ENCODE results near the gene DCLK3. TPM values are rescaled to one million over a fixed set of nuclear protein-coding genes. Genes with fewer than 3 reads are reported as not detected.

DCLK3 gene
- total RNA-seq, 2 donors from 2014 or later, result 0.24 TPM; not detected in 1

DNA sequence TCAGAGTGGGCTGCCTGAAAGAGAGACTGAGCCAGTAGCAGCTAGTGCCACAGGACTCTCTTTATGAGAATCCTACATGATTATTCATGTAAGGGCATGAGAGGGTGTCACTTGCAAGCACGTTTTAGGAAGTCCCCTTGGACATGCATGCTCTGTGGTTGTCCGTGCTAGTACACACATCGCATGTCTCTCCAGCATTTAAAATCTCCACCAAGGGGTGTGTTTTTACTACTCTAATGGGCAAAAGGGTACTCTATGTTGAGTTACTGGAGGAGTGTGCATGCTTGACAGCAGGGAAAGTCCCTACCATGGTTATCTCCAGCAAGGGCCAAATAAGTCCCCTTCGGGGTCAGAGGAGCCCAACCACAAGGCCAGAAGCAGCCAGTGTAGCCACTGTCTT, 70.7 kb downstream of the DCLK3 start:
- intact Hi-C loops (cut with DNase I), result no loop called here
- DNase-seq (ENCODE audit: low spot score), result no peak

DNA sequence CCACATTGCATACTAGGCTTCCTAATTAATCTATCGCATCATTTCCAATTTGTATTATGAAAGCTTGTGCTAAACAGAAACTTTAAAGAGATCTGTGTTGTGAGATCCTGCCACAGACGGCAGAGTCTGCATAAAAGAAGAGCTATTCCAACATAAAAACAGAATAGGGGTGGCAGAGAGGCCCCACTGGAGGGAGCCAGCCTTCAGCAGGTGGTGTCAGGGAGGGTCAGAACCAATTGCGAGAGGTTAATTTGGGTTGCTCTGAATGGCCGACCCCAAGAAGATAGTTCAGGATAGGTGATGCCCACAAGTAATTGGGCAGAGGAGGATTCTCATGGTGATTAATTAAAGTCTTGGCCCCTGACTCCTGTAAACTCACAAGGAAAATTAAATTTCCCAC, 74.8 kb downstream of the DCLK3 start:
- intact Hi-C loops (cut with DNase I), result no loop called here
- no peak for DNase-seq (ENCODE audit: low spot score)

DNA sequence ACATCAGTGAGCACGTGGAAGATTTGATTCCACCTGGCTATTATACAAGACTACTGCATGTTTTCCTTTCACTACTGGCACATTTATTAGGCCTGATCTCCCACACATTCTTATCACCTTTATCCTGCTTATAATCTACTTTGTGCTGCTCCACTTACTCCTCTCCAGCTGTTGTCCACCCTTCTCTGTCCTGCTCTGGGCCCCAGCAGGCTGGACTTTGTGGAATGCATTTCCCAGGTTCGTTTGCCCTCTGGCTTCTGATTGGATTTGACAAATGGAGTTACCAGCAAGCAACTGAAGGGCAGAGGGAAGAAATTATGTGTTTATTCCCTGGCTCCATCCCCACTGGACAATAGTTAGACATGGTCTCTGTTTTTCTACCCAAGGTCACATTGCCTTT, 75.5 kb downstream of the DCLK3 start:
- intact Hi-C loops (cut with DNase I), result no loop called here
- DNase-seq (ENCODE audit: low spot score), result no peak

DNA sequence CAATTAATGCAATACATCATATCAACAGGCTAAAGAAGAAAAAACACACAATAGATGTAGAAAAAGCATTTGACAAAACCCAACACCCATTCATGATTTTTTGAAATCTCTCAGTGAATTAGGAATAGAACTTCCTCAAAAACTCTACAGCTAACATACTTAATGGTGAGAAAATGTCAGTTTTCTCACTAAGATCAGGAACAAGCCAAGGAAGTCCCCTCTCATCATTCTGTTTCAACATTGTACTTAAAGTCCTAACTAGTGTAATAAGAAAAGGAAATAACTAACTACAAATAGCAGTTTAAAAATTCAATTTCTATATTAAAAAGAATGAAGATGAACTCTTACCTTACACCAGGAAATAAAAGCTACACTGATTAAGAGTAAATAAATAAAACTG, 77.8 kb downstream of the DCLK3 start:
- no peak for DNase-seq (ENCODE audit: low spot score)
- intact Hi-C loops (cut with DNase I), result no loop called here

DNA sequence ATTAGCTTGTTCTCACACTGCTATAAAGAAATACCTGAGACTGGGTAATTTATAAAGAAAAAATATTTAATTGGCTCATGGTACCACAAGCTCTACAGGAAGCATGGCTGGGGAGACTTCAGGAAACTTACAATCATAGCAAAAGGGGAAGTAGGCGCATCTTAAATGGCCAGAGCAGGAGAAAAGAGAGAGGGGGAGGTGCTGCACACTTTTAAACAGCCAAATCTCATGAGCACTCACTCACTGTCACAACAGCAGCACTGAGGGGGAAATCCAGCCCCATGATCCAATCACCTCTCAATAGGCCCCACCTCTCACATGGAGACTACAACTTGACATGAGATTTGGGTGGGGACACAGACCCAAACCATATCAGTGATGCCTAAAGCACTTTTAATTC, 82.5 kb downstream of the DCLK3 start:
- no peak for DNase-seq (ENCODE audit: low spot score)
- intact Hi-C loops (cut with DNase I), result no loop called here

DNA sequence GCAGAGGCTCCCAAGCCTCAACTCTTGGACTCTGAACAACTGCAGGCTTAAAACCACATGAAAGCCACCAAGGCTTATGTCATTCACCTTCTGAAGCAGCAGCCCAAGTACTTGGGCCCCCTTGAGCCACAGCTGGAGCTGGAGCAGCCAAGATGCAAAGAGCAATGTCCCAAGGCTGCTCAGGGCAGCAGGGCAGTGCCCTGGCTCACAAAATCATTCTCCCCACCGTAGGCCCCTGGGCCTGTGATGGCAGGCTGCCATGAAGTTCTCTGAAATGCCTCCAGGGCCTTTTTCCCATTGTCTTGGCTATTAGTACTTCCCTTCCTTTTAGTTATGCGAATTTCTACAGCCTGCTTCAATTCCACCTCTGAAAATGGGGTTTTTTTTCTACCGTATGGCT, 83.4 kb downstream of the DCLK3 start:
- intact Hi-C loops (cut with DNase I), result no loop called here
- no peak for DNase-seq (ENCODE audit: low spot score)

DNA sequence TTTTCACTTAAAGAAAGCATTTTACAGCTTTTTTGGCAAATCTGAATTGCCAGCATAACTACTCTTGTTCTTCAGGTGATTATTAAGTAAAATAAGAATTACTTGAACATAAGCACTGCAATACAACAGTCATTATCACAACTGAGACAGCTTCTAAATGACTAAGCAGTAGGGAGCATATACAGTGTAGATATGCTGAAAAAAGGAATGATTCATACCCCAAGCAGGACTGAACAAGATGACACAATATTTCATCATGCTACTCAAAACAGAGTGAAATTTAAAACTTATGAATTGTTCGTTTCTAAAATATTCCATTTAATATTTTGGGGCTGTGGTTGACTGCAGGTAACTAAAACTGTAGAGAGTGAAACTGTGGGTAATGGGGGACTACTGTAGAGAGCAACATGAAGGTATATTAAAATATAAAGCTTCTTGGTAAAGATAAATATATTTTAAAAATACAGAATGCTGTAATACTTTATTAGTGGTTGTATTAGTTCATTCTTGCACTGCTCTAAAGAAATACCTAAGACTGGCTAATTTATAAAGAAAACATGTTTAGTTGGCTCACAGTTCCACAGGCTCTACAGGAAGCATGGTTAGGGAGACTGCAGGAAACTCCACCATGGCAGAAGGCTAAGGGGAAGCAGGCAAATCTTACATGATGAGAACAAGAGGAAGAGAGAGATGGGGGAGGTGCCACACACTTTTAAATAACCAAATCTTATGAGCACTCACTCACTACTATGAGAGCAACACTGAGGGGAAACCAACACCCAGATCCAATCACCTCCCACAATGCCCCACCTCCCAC, 84.8 kb downstream of the DCLK3 start:
- intact Hi-C loops (cut with DNase I), result no loop called here
- DNase-seq (ENCODE audit: low spot score), result no peak

DNA sequence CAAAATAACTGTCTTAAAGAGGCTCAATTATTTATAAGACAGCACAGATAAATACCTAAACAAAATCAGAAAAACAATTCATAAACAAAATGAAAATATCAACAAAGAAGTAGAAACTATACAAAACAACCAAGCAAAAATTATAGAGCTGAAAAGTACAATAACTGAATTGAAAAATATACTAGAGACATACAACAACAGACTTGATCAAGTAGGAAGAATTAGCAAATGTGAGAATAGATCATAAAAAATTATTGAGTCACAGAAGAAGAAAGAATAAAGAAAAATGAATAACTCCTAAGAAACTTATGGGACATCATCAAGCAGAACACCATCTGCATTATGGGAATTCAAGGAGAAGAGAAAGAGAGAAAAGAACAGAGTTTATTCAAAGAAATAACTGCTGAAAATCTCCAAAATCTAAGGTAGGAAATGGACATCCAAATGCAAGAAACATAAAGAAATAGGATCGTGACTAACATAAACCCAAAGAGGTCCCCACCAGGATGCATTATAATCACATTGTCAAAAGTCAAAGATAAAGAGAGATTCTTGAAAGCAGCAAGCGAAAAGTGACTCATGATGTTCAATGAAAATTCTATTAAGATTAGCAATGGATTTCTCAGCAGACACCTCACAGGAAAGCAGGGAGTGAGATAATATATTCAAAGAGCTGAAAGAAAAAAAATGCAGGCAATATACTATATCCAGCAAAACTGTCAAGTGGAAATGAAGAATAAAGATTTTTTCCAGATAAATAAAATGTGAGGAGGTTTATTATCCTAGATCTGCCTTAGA, 85.9 kb downstream of the DCLK3 start:
- DNase-seq (ENCODE audit: low spot score), result no peak
- intact Hi-C loops (cut with DNase I), result no loop called here

DNA sequence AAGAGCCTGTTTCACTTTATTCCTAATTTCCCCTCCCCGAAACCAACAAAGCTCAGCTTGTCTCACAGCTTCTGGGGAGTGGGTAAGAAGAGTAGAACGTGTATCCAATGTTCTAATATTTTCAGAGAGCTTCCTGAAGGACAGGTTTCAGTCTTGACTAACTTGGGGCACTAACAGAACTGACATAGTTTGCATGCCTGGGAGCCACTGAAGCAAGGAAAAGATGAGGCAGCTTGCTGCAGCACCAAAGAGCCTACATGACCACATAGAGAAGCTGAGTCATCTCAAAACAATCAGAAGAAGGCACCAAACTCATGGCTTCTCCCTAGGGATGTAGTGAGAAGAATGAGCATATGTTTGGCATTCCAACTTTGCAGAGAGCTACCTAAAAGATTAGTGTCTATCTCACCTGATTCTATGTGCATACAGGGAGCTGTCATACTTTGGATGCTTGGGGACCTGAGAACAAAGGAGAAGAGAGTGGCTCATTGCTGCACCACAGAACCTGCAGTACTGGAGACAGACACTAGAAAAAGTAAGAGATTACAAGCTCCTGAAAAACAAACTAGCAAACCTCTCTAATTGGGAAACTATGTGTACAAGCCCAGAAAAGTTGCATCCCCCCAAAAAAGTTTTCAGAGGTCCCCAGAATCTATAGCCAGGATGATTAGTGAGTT, 86.9 kb downstream of the DCLK3 start:
- DNase-seq (ENCODE audit: low spot score), result no peak
- intact Hi-C loops (cut with DNase I), result no loop called here

DNA sequence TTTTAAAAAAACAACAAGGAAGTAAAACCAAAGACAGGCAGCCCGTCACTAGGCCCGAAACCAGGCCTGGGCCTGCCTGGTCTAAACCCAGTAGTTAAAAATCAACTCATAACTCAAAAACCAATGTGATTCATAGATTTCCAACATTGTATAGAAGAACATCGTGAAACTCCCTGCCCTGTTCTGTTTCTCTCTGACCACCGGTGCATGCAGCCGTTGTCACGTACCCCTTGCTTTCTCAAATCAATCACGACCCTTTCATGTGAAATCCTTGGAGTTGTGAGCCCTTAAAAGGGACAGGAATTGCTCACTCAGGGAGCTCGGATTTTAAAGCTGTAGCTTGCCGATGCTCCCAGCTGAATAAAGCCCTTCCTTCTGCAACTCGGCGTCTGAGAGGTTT, 89.5 kb downstream of the DCLK3 start:
- no peak for DNase-seq (ENCODE audit: low spot score)
- intact Hi-C loops (cut with DNase I), result no loop called here

DNA sequence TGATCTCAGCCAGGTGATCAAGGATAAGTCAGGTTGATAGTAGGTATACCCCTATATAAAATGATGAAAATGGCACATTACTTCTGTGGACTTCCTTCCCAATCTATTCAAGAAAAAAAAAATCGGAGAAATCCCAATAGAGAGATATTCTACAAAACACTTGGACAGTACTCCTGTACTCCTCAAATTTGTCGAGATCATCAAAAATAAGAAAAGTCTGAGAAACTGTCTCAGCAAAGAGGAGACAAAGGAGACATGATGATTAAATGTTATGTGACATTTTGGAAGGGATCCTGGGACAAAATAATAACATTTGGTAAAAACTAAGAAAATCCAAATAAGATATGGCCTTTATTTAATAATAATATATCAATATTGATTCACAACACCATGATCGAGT, 94.6 kb downstream of the DCLK3 start:
- intact Hi-C loops (cut with DNase I), result loop anchor here in 1 of 2 donors (5.0 kb wide), 1 partner anchor 317 kb away; no protein-coding TSS in a partner anchor
- DNase-seq (ENCODE audit: low spot score), result no peak

DNA sequence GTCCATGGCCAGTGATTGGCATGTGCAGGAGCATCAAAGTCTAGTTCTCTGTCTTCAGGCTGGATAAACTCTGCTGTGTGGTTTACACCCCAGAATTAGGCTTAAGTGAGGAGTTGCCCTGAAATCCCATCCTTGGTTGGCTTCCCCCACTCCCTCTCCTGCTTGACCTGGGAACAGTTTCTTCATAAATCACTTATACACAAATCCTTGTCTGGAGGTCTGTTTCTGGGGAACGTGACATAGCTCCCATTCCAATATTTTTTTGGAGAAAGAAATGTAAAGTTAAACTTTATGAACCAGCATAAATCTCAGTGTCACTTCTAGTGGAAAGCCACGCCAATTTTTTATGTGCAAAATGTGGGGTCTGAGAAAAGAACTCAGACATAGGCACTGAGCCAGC, 98.2 kb downstream of the DCLK3 start:
- intact Hi-C loops (cut with DNase I), result loop anchor here in 1 of 2 donors (5.0 kb wide), 1 partner anchor 314 kb away; no protein-coding TSS in a partner anchor
- no peak for DNase-seq (ENCODE audit: low spot score)

DNA sequence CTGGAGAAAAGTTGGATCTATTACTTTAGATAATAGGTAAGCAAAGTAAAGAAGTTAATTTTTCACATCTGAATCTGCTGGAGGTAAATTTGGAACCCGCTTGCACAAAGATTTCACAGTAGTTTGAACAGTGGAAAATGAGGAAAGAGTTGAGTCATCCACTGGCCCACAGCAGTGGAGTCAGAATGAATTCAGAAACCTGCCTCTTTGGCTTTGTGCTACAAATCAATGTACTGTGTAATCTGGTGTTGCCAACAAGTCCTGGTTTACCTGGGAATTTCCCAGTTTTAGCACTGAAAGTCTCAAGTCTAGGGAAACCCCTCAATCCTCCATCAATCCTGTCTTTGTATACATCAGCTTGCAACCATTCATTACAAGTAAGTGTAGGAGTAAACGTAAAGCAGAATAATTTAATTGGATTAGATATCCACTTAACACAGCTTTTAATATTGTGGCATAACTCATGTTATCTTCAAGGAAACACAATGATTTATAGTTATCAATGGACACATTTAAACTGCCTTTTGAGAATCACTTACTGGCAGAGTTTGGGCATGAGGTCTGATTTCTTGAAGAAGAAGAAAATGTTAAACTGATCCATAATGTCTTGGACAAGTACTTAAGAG, 100.6 kb downstream of the DCLK3 start:
- intact Hi-C loops (cut with DNase I), result no loop called here

DNA sequence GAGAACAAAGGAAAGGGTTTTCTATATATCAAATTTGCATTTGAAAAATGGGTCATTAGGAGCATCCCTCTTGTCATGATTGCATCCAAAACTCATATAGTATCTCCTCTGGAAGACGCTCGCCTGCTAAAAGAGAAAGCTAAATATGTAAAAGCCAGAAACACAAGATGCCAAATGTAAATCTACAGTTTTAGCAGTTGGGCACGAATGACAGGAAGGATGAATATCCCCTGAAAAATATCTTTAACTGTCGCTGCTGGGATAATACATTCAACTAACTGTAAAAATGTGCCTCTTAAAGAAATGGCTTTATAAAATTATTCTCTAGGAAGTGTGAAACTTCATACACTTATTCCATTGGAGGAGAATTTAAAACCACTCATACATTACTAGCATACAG, 101.7 kb downstream of the DCLK3 start:
- intact Hi-C loops (cut with DNase I), result no loop called here
- no peak for DNase-seq (ENCODE audit: low spot score)

More for the DNA sequence above, 100.6 kb downstream of the DCLK3 start:
- no peak for DNase-seq (ENCODE audit: low spot score)

Other genes with a start within 250 kb of the DCLK3 start
- 10 to 100 TPM; 13.9 to 23.5 TPM for gene TRANK1, start 180.5 kb upstream of the DCLK3 start, total RNA-seq
- 10 to 100 TPM; 15.3 to 19.9 TPM for gene EPM2AIP1, start 228.6 kb upstream of the DCLK3 start, total RNA-seq
- 10 to 100 TPM; 24.2 to 26.9 TPM for gene MLH1, start 229.0 kb upstream of the DCLK3 start, total RNA-seq